ENCODE measurements around the gene RHBDL2.
"Not testable (repeated sequence)": the region's sequence is repeated elsewhere in the genome, so short reads cannot be mapped to it uniquely, and the experiment has no call there.

The RHBDL2 gene

DNA sequence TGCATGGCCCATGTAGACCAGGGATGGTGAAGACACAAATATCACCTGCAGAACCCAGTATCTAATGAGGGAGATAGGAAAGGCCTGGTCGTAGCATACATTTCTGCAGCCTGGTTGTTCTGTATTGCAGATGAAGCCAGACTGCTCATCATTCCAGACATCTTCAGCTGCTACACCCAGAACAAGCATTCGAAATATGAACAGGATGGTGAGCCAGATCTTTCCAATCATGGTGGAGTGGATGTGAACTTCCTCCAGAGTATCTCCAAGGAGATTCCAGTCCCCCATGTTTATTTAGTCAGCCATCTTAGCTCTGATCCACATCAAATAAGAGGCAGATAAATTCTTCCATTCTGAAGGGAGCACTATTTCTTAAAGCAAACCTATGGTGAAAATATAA lies 65.8 kb downstream of the RHBDL2 start:
- no peak for DNase-seq (ENCODE audit: low read depth in 2 of 2)

DNA sequence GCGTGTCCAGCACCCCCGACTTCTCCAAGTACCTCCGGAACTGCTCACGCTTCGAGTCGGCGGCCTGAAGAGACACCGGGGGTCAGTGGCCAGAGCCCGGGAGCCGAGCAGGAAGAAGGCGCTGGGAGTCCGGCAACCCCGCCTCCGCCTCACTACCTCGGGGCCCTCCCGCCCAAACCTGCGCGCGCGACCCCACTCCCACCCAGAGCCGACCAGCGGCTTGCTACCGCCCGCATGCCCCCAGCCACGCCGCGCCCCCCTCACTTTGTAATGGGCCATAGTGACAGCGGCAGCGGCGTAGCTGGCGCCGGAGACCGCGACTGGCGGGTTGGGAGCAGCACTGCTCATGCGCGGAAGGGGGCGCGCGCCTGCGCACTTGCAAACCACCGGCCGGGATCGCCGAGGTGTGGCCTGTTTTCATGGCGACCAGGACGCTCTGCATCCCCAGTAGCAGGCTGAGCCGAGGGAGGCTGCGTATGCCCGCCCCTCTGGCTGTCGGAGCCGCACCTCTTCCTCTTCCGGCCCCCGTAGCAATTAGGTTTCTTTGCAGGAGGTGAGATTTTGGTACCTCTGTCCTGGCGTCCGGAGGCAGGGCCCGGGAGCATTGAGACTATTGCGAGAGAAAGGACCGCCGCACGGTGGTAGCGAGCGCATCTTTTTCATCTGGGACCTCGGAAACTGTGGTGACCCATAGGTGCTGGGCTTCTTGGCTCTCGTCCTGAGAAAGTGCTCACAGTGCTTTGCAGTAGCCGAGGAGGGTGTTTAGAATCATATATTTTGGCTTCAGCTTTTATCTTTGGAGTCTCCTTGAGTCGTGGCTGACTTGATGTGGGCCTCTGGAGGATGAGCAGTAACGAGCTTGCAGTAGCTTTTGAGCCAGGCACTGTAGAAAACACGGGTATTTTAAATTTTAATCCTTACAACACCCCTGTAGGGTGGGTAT lies 68.3 kb downstream of the RHBDL2 start, which contains the start of gene MYCBP:
TSS of gene MYCBP (minus strand) at position 322 of the 943 bp plus-strand sequence. CDS start at position 279, 43 bp downstream.
- peak; percentile 92 to 95 for DNase-seq (ENCODE audit: low read depth in 2 of 2)

DNA sequence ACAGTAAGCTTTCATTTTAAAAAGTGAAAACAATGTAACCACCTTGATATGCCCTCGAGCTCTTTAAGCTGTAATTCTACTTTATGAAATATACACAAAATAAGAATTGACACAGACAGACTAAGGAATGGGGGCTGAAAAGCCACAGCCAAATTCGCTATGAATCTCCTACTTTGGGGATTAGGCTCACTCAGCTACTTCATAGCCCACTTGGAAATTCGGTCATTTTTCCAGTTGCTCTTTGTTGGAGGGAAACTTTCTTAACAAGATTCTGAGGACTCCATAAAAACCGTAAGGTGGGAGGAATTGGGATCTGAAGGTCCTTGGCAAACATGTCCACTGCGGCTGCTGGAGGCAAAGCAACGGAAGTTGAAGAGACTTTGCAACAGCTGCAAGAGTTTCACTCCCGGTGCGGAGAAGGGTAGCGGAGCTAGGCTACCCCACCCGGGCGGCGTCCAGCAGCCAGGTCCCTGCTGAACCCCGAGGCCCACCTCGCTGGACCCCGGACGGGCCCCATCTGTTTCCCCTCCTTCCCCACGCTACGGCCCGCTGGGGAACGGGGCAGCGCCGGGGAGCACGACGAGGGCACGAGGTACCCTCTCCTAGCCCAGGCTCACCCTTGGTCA lies 69.1 kb downstream of the RHBDL2 start:
- DNase-seq (ENCODE audit: low read depth in 2 of 2) = peak in 1 of 2 donors; percentile 13

DNA sequence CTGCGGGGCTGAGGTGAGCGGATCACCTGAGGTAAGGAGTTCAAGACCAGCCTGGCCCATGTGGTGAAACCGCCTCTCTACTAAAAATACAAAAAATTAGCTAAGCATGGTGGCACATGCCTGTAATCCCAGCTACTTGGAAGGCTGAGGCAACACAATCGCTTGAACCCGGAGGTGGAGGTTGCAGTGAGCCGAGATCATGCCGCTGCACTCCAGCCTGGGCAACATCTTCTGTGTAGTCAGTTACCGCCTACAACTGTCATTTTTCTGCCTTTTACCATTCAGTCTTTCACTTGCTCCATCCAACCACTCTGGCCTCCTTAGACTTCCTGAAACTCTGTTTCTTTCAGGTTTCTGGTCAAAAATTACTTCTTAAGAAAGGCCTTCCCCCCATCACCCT lies 70.6 kb downstream of the RHBDL2 start:
- no peak for DNase-seq (ENCODE audit: low read depth in 2 of 2)

DNA sequence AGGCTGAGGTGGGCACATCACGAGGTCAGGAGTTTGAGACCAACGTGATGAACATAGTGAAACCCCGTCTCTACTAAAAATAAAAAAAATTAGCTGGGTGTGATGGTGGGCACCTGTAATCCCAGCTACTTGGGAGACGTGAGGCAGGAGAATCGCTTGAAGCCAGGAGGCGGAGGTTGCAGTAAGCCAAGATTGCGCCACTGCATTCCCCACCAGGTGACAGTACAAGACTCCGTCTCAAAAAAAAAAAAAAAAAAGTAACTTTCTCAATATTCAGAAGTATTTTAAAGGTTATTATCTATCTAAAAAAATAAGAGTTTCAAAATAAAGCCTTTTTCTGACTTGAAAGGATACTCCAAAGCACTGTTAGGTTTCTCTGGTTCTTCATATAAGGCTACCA lies 74.4 kb downstream of the RHBDL2 start:
- no peak for DNase-seq (ENCODE audit: low read depth in 2 of 2)

DNA sequence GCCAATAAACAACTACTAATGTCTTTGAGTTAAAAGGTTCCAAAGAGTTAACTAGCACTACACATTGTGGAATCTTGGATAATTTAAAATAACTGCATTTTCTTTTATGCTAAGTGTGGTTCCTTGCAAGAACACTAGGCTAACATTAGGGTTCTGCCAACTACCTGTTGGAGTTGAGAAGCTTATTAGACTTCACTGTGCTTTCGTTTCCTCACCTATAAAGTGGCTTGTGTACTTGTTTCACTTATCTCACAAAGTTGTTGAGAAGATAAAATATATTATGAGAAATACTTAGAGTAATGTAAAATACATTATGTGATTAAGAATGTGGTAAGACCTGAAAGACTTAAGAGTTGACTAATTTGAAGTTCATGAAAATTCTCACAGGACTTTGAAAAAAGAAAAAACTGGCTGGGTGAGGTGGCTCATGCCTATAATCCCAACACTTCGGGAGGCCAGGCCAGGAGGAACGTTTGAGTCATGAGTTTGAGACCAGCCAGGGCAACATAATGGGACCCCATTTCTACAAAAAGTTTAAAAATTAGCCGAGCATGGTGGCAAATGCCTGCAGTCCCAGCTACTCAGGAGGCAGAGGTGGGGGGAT lies 76.4 kb downstream of the RHBDL2 start:
- DNase-seq (ENCODE audit: low read depth in 2 of 2) = no peak

DNA sequence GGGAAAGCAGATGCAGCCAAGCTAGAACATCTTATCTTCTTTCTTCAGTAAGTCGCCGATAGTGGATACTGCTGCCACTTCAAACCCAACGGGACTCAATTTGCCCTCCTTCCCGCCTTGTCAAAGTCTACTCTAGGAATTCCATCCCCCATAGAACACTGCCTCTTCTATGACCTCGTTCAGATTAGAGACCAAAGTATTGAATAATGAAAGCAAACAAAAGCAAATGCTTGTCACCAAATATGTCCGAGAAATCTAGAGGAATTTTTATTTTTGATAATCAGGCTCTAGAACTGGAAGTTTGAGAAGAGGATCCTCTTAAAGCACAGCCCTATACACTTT lies 81.2 kb downstream of the RHBDL2 start:
- DNase-seq (ENCODE audit: low read depth in 2 of 2) = no peak

DNA sequence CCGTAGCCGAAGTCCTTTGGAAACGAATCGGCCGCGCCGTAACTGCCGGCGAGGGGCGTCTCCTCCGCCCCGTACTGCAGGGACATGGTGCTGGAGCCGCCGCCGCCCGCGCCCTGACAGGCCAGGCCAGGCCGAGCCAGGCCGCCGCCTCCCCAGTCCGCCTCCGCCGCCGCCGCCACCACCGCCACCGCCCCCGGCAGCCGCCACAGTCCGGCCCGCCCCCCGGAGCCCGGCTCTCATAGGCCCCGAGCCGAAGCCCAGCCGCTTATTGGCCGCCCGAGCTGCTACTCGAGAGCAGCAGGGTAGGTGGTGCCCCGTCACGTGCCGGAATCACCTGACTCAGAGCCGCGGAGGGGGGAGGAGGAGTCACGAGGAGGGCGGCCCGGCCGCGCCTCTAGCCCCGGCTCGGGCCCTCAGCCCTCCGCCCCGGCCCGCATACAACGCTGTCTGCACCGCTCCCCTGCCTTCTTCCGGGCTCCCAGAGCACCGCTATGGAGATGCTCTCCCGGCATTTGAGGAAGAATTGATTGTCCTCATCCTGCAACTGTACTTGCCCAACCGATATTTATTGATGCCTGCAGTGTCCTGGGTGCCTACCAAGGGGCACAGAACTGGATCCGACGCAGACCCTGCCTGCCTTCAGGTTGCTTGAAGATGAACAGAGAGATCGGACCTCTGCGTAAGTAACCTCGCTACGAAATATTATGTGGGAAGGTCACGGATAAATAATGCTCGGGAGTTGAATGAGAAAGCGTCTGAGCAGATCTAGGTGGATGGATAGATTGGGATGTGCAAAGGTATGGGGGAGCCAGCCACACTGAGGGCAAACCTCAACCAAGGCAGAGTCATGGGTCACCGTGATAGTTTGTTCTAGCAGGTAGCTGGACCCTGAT lies 81.8 kb downstream of the RHBDL2 start, which contains the start of gene RRAGC:
TSS of gene RRAGC (minus strand) at position 212 of the 893 bp plus-strand sequence. CDS start at position 86, 126 bp downstream.
- peak; percentile 95 to 99 for DNase-seq (ENCODE audit: low read depth in 2 of 2)

DNA sequence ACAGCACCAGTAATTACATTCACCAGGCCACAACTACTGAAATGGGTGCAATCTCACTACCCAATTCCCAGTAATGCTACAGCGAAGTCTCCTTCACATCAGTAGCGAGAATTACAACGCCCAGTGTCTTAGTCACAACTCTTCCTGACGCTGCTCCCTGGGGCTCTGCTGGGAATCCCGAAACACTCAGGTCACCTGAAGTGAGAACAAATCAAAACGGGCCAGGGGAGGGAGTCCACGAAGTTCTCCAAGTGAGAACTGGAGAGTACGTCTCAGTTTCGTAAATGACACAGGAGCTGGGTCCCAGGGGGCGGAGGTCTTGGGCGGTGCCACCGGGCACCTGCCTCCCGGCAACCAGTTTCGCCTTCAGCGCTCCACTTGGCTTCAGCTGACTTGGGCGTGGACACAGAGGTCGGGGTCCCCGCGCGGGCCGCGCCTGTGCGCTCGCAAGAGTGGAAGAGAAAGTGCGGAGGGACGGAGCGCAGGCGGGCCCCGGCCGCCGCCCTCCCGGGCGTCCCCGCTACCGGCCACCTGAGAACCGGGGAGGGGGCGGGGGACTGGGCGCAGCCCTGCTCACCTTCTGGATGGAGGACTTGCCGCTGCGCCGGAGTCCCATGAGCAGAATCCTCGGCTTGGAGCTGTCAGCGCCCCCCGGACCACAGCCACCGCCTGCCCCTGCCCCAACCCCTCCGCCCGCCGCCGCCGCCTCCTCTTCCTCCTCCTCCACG lies 82.6 kb downstream of the RHBDL2 start:
- DNase-seq (ENCODE audit: low read depth in 2 of 2) = peak in 1 of 2 donors; percentile 32

DNA sequence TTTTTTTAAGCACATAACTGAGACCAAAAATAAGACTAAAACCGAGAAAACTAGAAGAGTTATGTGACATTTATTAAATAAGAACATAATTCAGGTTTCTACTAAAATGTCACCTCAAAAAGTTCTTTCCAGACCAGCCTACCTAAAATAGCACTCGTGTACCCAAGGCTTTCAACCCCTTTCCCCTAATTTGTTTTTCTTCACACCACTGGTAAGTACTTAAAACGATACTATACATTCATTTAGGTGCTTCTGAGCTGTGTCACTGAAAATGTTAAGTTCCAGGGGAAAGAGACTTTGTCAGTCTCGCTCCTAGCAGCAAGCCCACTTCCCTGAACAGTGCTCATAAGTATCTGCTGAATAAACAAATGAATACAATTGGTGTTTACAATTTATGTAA lies 88.8 kb downstream of the RHBDL2 start:
- no peak for DNase-seq (ENCODE audit: low read depth in 2 of 2)

DNA sequence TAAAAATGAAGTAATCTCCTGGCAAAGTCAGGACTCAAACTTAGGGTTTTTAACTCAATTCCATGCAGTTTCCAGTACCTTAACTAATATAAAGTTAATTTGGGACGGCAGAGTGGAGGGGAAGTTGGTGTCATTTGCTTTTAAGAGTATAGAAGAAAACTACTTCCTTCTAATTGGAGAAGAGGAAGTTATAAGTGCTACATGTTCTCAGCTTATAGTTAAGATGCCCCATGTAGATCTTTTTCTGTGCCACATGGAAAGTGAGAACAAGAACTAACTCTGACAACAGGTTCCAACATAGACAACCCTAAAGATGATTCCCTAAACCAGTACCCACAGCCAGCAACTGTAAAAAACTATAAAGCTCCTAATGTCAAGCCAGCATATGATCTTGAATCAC lies 93.6 kb downstream of the RHBDL2 start:
- no peak for DNase-seq (ENCODE audit: low read depth in 2 of 2)

DNA sequence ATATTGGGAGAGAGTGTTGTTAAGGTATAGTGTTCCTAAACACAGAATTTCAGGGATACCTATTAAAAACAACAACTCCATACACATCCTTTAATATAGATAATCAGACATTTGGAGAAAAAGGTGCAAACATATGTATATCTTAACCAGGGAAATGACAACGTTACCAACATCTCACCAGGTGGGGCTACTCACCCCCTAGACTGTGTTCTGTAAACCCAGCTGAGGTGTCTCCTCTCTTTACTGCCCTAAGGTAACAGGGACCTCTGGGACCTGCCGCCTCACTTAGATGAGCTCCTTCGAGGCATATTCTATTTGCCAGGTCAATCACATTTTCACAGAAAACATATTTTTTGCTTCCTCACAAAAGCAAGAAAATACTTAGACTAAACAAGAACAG lies 95.4 kb downstream of the RHBDL2 start:
- no peak for DNase-seq (ENCODE audit: low read depth in 2 of 2)

DNA sequence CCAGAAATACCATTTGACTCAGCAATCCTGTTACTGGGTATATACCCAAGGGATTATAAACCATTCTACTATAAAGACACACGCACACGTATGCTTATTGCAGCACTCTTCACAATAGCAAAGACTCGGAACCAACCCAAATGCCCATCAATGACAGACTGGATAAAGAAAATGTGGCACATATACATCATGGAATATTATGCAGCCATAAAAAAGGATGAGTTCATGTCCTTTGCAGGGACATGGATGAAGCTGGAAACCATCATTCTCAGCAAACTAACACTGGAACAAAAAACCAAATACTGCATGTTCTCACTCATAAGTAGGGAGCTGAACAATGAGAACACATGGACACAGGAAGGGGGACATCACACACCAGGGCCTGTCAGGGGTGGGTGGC lies 96.5 kb downstream of the RHBDL2 start:
- not testable (repeated sequence) for DNase-seq (ENCODE audit: low read depth in 2 of 2)

DNA sequence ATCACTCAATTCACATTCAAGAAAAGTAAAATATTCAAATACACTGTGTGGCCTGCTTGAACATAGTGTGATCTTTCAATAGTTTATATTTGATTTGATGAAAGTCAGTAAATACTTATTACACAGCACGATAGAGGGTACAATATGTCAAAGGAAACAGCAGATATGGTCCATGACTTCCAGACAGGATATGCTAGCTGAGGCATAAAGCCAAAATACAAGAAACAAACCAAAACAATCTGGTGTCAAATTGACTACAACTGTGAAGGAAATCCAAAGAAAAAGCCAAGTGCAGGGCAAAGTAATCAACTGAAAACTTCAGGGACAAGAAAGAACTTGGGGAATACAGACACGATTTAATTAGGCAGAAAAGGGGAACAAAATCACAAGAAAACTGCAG lies 101.3 kb downstream of the RHBDL2 start:
- DNase-seq (ENCODE audit: low read depth in 2 of 2) = no peak

DNA sequence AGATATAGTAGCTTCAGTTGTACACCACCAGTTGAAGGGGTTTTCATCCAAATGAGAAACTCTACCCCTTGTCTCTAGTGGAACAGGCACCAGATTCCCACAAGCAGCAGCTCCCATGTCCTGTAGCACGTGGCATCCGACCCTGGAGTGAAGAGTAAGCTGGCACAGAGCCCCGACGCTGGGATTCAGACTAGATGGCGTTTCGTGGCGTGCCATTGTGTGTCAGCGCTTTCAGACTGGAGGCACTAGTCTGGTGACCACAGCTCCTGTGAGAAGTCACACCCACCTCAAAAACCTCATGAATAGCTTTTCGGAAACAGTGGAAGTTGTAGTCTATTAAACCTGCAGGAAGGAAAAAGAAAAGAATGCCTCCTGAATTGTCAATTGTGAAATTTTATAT lies 102.3 kb downstream of the RHBDL2 start:
- no peak for DNase-seq (ENCODE audit: low read depth in 2 of 2)

DNA sequence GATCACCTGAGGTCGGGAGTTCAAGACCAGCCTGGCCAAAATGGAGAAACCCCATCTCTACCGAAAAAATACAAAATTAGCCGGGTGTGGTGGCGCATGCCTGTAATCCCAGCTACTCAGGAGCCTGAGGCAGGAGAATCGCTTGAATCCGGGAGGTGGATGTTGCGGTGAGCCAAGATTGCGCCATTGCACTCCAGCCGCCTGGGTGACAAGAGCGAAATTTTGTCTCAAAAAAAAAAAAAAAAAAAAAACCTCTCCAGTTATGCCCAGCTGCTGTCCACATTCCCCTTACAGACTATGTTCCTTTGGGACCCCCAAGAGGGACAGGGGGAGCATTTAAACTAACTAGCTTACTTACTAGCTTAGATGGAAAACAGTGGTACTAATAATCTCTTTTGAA lies 105.3 kb downstream of the RHBDL2 start:
- not testable (repeated sequence) for DNase-seq (ENCODE audit: low read depth in 2 of 2)
